PFSK-1 (cell line): ENCODE data around the gene MIEN1.

Experiments used
- FOXP2 ChIP-seq: optimal IDR thresholded peaks from 2 replicates; pipeline ENCODE3; 2011; ENCODE audit warnings: borderline replicate concordance, control low read depth, inconsistent platforms; ENCODE audit not compliant: insufficient read depth; ENCODE audit errors: extremely low read length, extremely low read depth
- POLR2AphosphoS5 ChIP-seq: IDR thresholded peaks from 2 replicates; pipeline ENCODE4 v1.6.1; 2012; ENCODE audit warnings: low read depth, mild to moderate bottlenecking, control low read depth, low read length, moderate library complexity
- REST ChIP-seq, 2 experiments: IDR thresholded peaks; 2 replicates each; pipeline versions ENCODE4 v1.6.1 to v1.8.0; 2011 to 2012; ENCODE audit warnings: low read depth in 2 of 2, low read length in 2 of 2, control low read depth in 1 of 2, inconsistent platforms in 1 of 2, mild to moderate bottlenecking in 1 of 2, moderate library complexity in 1 of 2; ENCODE audit not compliant: insufficient read depth in 1 of 2
- SIN3A ChIP-seq: IDR thresholded peaks from 2 replicates; pipeline ENCODE4 v1.6.1; 2012; ENCODE audit warnings: mild to moderate bottlenecking, low read length, moderate library complexity, borderline replicate concordance; ENCODE audit not compliant: insufficient read depth
- TAF1 ChIP-seq: IDR thresholded peaks from 2 replicates; pipeline ENCODE4 v1.6.1; 2012; ENCODE audit warnings: low read length, control low read depth, borderline replicate concordance; ENCODE audit not compliant: insufficient read depth

Gene MIEN1

GRCh38 chr17:39738568-39738901 is 8.2 kb upstream of the MIEN1 start:
- TF ChIP-seq TAF1 (no peak), FOXP2 (no peak), REST (IDR thresholded peaks at IDR 0.05; ENCODE audit: insufficient read depth in 1 of 2, low read depth in 2 of 2, low read length in 2 of 2) (no peak), SIN3A (no peak), POLR2AphosphoS5 (no peak)

GRCh38 chr17:39737760-39738567 is 7.6 kb upstream of the MIEN1 start, which contains the start of gene GRB7:
Gene GRB7, plus strand, starts transcription at chr17:39737938. Its CDS starts 4,364 bp downstream, at chr17:39742302.
- no peak for TF ChIP-seq TAF1
- no peak for TF ChIP-seq SIN3A
- no peak for TF ChIP-seq REST (IDR thresholded peaks at IDR 0.05; ENCODE audit: insufficient read depth in 1 of 2, low read depth in 2 of 2, low read length in 2 of 2)
- TF ChIP-seq FOXP2: no peak
- no peak for TF ChIP-seq POLR2AphosphoS5

- no peak for TF ChIP-seq POLR2AphosphoS5
These were observed 7.0 kb upstream of the MIEN1 start for GRCh38 chr17:39737206-39737759.

GRCh38 chr17:39736319-39737165 is 6.2 kb upstream of the MIEN1 start:
- TF ChIP-seq TAF1: no peak
- no peak for TF ChIP-seq SIN3A
- no peak for TF ChIP-seq REST (IDR thresholded peaks at IDR 0.05; ENCODE audit: insufficient read depth in 1 of 2, low read depth in 2 of 2, low read length in 2 of 2)
- TF ChIP-seq FOXP2: no peak
- no peak for TF ChIP-seq POLR2AphosphoS5

- no peak for TF ChIP-seq TAF1
- TF ChIP-seq REST (IDR thresholded peaks at IDR 0.05; ENCODE audit: insufficient read depth in 1 of 2, low read depth in 2 of 2, low read length in 2 of 2): no peak
- TF ChIP-seq POLR2AphosphoS5: no peak
- no peak for TF ChIP-seq FOXP2
- no peak for TF ChIP-seq SIN3A
These were observed 5.5 kb upstream of the MIEN1 start for GRCh38 chr17:39735882-39736281.
